Panc1 (cell line): ENCODE data around the gene CHIA. TPM values are rescaled to one million over a fixed set of nuclear protein-coding genes. Genes with fewer than 3 reads are reported as not detected.

Source experiments
- ATAC-seq: fragments of 200-7000 bp; cut with Tn5 transposase; 2 replicates; pipeline ENCODE4 v1.9.1; 2020; ENCODE audit warnings: mild to moderate bottlenecking, moderate library complexity
- BruUV-seq: library from RNA; stranded (reverse); fragments of 400-500 nt; replicated peaks from 2 replicates; lab custom pipeline; 2021; lab: Mats Ljungman, UMichigan
- CTCF ChIA-PET: fragments of 300-600 bp; sonication (Branson Sonifier 250); formaldehyde crosslinking; loops from one replicate; lab custom pipeline; 2022; ENCODE audit warnings: antibody characterized with exemption; lab: Charles Lee
- POLR2A ChIA-PET: fragments of 300-600 bp; sonication (Branson Sonifier 250); formaldehyde crosslinking; loops from one replicate; lab custom pipeline; 2022; ENCODE audit warnings: antibody characterized with exemption; lab: Charles Lee
- DNase-seq: peaks from one replicate; pipeline ENCODE4 v3.0.0-alpha.2; 2010; ENCODE audit warnings: low read depth, low spot score
- H3K27ac ChIP-seq: 2 replicates; pipeline ENCODE4 v1.5.1; 2011; ENCODE audit warnings: mild to moderate bottlenecking, low read length, inconsistent platforms
- H3K27me3 ChIP-seq: fragments of 200-500 bp; sonication (Bioruptor generic); 2 replicates; pipeline ENCODE4 v1.6.0; 2014; ENCODE audit warnings: low read length, inconsistent platforms; ENCODE audit not compliant: control insufficient read depth, insufficient read depth
- H3K36me3 ChIP-seq: fragments of 200-500 bp; sonication (Bioruptor generic); 2 replicates; pipeline ENCODE4 v1.5.1; 2014; ENCODE audit warnings: inconsistent platforms, mild to moderate bottlenecking, low read length, moderate library complexity; ENCODE audit not compliant: control insufficient read depth, insufficient read depth
- H3K4me1 ChIP-seq: 2 replicates; pipeline ENCODE4 v1.5.1; 2011; ENCODE audit warnings: inconsistent platforms, mild to moderate bottlenecking, low read length, moderate library complexity; ENCODE audit not compliant: control insufficient read depth, insufficient read depth
- H3K4me3 ChIP-seq, 2 experiments: 2 replicates each; pipeline ENCODE4 v1.5.1; 2011 to 2012; ENCODE audit warnings: low read depth in 2 of 2, low read length in 2 of 2, mild to moderate bottlenecking in 2 of 2, inconsistent platforms in 1 of 2, moderate library complexity in 1 of 2
- H3K9me3 ChIP-seq: fragments of 200-500 bp; sonication (Bioruptor generic); 2 replicates; pipeline ENCODE4 v1.5.1; 2014; ENCODE audit warnings: low read depth, mild to moderate bottlenecking, inconsistent platforms, low read length, moderate library complexity; ENCODE audit not compliant: control insufficient read depth, insufficient read depth
- POLR2AphosphoS5 ChIP-seq: IDR thresholded peaks from 2 replicates; pipeline ENCODE4 v1.6.1; 2012; ENCODE audit warnings: mild to moderate bottlenecking, low read depth, low read length, moderate library complexity
- SIN3A ChIP-seq: IDR thresholded peaks from 2 replicates; pipeline ENCODE4 v1.6.1; 2012; ENCODE audit warnings: low read depth, mild to moderate bottlenecking, low read length, moderate library complexity, borderline replicate concordance; ENCODE audit not compliant: insufficient read depth
- TCF7L2 ChIP-seq: IDR thresholded peaks from 2 replicates; pipeline ENCODE4 v1.6.1; 2011; ENCODE audit warnings: mild to moderate bottlenecking, low read depth, low read length, inconsistent platforms
- in situ Hi-C: cut with HindIII; loops from 2 replicates; pipeline ENCODE4 v1.10.0; 2016; ENCODE audit warnings: low sequenced_read_pairs, low pct_unique_long_range_greater_than_20kb
- intact Hi-C: fragments of 100-400 bp; cut with micrococcal nuclease; formaldehyde crosslinking; loops from one replicate; pipeline ENCODE4 v1.10.0; 2022; ENCODE audit not compliant: unreplicated experiment
- total RNA-seq: library from RNA; stranded (reverse); gene quantifications from one replicate; pipeline ENCODE4 v1.2.1, GENCODE V29; 2021; ENCODE audit not compliant: unreplicated experiment
- TF ChIP-seq, protein P1 (sequence below): fragments of 450-650 bp; IDR thresholded peaks from 2 replicates; pipeline ENCODE4 v1.5.1; 2017; ENCODE audit warnings: mild to moderate bottlenecking
- TF ChIP-seq, protein P2 (sequence below), 2 experiments: IDR thresholded peaks; 2 replicates each; pipeline ENCODE4 v1.6.1; 2011 to 2012; ENCODE audit warnings: low read depth in 2 of 2, control low read depth in 1 of 2, low read length in 1 of 2, mild to moderate bottlenecking in 1 of 2, moderate library complexity in 1 of 2; ENCODE audit not compliant: insufficient read depth in 1 of 2

The CHIA gene
- total RNA-seq, 1 experiment from 2014 or later: not detected

DNA sequence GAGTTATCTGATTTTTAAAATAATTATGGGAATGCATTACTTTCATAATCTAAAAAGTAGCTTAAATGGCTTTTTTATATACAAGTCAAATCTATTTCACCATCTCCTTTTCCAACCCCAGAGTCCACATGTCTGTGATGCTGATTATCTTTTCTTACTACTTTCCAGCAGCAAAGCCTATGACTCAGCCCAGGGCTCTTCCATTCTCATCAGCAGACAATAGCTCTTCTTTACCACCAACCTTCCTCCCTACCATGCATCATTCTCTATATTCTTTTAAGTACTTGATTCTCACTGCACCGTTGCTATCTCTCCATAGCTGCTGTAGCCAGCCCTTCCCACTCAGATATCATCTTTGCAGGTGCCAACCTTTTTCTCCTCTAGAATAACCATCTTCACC lies 75.6 kb downstream of the CHIA start:
- Histone ChIP-seq H3K27ac (no peak overlapping the region), H3K9me3 (no peaks in the 10 kb centered on the region), H3K4me1 (no peaks in the 10 kb centered on the region), H3K4me3 (no peak overlapping the region), H3K27me3 (peaks cover 7% of the 10 kb centered on the region), H3K36me3 (no peaks in the 10 kb centered on the region)
- ATAC-seq (no peak), DNase-seq (no peak)
- in situ Hi-C loops: no loop called here
- ChIA-PET POLR2A (no interaction called here), CTCF (no interaction called here)
- TF ChIP-seq TCF7L2 (no peak), SIN3A (no peak), POLR2AphosphoS5 (no peak)
- TF ChIP-seq, protein P1, sequence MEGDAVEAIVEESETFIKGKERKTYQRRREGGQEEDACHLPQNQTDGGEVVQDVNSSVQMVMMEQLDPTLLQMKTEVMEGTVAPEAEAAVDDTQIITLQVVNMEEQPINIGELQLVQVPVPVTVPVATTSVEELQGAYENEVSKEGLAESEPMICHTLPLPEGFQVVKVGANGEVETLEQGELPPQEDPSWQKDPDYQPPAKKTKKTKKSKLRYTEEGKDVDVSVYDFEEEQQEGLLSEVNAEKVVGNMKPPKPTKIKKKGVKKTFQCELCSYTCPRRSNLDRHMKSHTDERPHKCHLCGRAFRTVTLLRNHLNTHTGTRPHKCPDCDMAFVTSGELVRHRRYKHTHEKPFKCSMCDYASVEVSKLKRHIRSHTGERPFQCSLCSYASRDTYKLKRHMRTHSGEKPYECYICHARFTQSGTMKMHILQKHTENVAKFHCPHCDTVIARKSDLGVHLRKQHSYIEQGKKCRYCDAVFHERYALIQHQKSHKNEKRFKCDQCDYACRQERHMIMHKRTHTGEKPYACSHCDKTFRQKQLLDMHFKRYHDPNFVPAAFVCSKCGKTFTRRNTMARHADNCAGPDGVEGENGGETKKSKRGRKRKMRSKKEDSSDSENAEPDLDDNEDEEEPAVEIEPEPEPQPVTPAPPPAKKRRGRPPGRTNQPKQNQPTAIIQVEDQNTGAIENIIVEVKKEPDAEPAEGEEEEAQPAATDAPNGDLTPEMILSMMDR: no peak
- TF ChIP-seq, protein P2, sequence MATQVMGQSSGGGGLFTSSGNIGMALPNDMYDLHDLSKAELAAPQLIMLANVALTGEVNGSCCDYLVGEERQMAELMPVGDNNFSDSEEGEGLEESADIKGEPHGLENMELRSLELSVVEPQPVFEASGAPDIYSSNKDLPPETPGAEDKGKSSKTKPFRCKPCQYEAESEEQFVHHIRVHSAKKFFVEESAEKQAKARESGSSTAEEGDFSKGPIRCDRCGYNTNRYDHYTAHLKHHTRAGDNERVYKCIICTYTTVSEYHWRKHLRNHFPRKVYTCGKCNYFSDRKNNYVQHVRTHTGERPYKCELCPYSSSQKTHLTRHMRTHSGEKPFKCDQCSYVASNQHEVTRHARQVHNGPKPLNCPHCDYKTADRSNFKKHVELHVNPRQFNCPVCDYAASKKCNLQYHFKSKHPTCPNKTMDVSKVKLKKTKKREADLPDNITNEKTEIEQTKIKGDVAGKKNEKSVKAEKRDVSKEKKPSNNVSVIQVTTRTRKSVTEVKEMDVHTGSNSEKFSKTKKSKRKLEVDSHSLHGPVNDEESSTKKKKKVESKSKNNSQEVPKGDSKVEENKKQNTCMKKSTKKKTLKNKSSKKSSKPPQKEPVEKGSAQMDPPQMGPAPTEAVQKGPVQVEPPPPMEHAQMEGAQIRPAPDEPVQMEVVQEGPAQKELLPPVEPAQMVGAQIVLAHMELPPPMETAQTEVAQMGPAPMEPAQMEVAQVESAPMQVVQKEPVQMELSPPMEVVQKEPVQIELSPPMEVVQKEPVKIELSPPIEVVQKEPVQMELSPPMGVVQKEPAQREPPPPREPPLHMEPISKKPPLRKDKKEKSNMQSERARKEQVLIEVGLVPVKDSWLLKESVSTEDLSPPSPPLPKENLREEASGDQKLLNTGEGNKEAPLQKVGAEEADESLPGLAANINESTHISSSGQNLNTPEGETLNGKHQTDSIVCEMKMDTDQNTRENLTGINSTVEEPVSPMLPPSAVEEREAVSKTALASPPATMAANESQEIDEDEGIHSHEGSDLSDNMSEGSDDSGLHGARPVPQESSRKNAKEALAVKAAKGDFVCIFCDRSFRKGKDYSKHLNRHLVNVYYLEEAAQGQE (IDR thresholded peaks at IDR 0.05; ENCODE audit: insufficient read depth in 1 of 2, low read depth in 2 of 2, low read length in 1 of 2): no peak
- no TSS peak for BruUV-seq
- intact Hi-C loops: no loop called here

DNA sequence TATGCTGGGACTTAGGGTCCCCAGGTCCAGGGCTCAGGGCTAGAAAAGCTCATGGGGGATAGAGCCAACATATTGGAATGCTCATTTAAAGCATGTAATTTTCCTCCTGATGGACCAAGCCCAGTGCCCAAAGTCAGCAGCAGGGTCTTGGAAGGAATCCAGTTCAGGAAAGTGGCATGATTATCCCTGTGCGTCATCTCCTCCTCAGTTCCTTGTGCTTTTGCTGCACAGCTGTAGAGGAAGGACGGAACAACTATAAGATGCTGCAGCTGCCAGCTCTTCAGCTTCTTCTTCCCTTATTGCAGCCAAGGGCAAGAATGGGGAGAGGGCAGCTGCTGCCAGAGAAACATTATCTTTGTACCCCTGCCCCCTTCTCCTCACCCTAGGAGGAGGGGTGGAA lies 78.5 kb downstream of the CHIA start:
- Histone ChIP-seq H3K36me3 (no peaks in the 10 kb centered on the region), H3K9me3 (no peaks in the 10 kb centered on the region), H3K27ac (no peak overlapping the region), H3K4me3 (no peak overlapping the region), H3K27me3 (peaks cover 7% of the 10 kb centered on the region), H3K4me1 (no peaks in the 10 kb centered on the region)
- ChIA-PET POLR2A (no interaction called here), CTCF (no interaction called here)
- no TSS peak for BruUV-seq
- no peak for DNase-seq
- intact Hi-C loops (no loop called here), in situ Hi-C loops (no loop called here)
- TF ChIP-seq POLR2AphosphoS5: no peak
- ATAC-seq: no peak

DNA sequence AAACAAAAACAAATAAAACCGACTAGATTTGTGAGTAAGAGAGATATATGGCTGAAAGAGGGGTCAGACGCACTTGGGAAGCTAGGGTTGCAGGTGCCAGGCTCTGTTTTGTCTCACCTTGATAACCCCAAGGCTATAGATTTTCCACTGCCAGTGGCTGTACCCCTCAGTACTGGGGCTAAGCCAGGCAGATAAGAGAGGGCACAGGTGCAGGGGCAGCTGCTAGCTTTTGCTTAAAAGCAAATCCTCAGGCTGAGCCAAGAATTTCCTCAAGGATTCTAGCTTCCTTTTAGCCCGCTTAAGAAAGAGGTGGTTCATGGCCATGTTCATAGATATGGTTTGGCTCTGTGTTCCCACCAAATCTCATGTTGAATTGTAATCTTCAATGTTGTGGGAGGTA lies 79.0 kb downstream of the CHIA start:
- ATAC-seq (no peak), DNase-seq (no peak)
- Histone ChIP-seq H3K4me1 (no peaks in the 10 kb centered on the region), H3K4me3 (no peak overlapping the region), H3K9me3 (no peaks in the 10 kb centered on the region), H3K36me3 (no peaks in the 10 kb centered on the region), H3K27ac (no peak overlapping the region), H3K27me3 (peaks cover 7% of the 10 kb centered on the region)
- intact Hi-C loops: no loop called here
- in situ Hi-C loops: no loop called here
- POLR2A ChIA-PET: no interaction called here
- BruUV-seq: no TSS peak
- TF ChIP-seq, protein P2 (IDR thresholded peaks at IDR 0.05; ENCODE audit: insufficient read depth in 1 of 2, low read depth in 2 of 2, low read length in 1 of 2): no peak
- TF ChIP-seq SIN3A (no peak), TCF7L2 (no peak), POLR2AphosphoS5 (no peak)
- TF ChIP-seq, protein P1: no peak
- CTCF ChIA-PET: no interaction called here
